Endothelial cell of umbilical vein (primary cell): Measurements from ENCODE around the gene ADCY2. TPM values are rescaled to one million over a fixed set of nuclear protein-coding genes. Genes with fewer than 3 reads are reported as not detected.

Source experiments
- BruUV-seq: library from RNA; stranded (reverse); fragments of 400-500 nt; replicated peaks from 2 replicates; lab custom pipeline; 2021; lab: Mats Ljungman, UMichigan
- CTCF ChIA-PET: fragments of 300-600, 350-600 bp; sonication (Branson Sonifier 250); formaldehyde crosslinking; loops from one replicate; lab custom pipeline; 2021; ENCODE audit warnings: antibody characterized with exemption, inconsistent platforms; lab: Charles Lee
- POLR2A ChIA-PET: fragments of 300-600, 350-600 bp; sonication (Branson Sonifier 250); formaldehyde crosslinking; loops from one replicate; lab custom pipeline; 2021; ENCODE audit warnings: antibody characterized with exemption, inconsistent platforms; lab: Charles Lee
- DNase-seq: peaks from one replicate; pipeline ENCODE4 v3.0.0-alpha.2; 2011; ENCODE audit warnings: low read depth, low spot score
- FAIRE-seq: peaks from 2 replicates; lab custom pipeline; 2011; peaks lifted over from hg19 to GRCh38; lab: Jason Lieb, UNC
- H2AFZ ChIP-seq: 2 replicates; pipeline ENCODE4 v1.6.0; 2012; ENCODE audit warnings: low read depth, low read length, control low read depth, inconsistent platforms
- H3K27ac ChIP-seq: 2 replicates; pipeline ENCODE4 v1.5.1; 2011; ENCODE audit warnings: low read depth, mild to moderate bottlenecking, control low read depth, low read length, moderate library complexity; ENCODE audit not compliant: insufficient read depth
- H3K27me3 ChIP-seq, 2 experiments: 2 replicates each; pipeline versions ENCODE4 v1.6.0 to v1.6.1; 2011; ENCODE audit warnings: low read length in 2 of 2, mixed read lengths in 1 of 2; ENCODE audit not compliant: control insufficient read depth in 2 of 2, insufficient read depth in 2 of 2
- H3K36me3 ChIP-seq, 2 experiments: 2 replicates in 1 of 2; 3 replicates in 1 of 2; pipeline ENCODE4 v1.5.1; 2011; ENCODE audit warnings: low read length in 2 of 2, mild to moderate bottlenecking in 1 of 2, moderate library complexity in 1 of 2; ENCODE audit not compliant: control insufficient read depth in 2 of 2, insufficient read depth in 2 of 2; ENCODE audit errors: extremely low read depth in 1 of 2
- H3K4me1 ChIP-seq: 3 replicates; pipeline ENCODE4 v1.5.1; 2011; ENCODE audit warnings: mild to moderate bottlenecking, low read length; ENCODE audit not compliant: control insufficient read depth, insufficient read depth; ENCODE audit errors: extremely low read depth
- H3K4me2 ChIP-seq: 2 replicates; pipeline ENCODE4 v1.6.1; 2011; ENCODE audit warnings: low read length, control low read depth, mixed read lengths; ENCODE audit not compliant: insufficient read depth
- H3K4me3 ChIP-seq, 3 experiments: fragments of 200-600 bp in 1 of 3; sonication (generic), shearing (Covaris generic) in 1 of 3; replicated peaks in 1 of 3; 2 replicates each; pipeline ENCODE4 v1.5.1; 2011 to 2016; ENCODE audit warnings: control low read depth in 3 of 3, low read length in 3 of 3, mild to moderate bottlenecking in 2 of 3, inconsistent platforms in 1 of 3, low read depth in 1 of 3, moderate library complexity in 1 of 3; ENCODE audit not compliant: insufficient read depth in 1 of 3
- H3K79me2 ChIP-seq: 2 replicates; pipeline ENCODE4 v1.6.0; 2012; ENCODE audit warnings: low read length, inconsistent platforms; ENCODE audit not compliant: control insufficient read depth, insufficient read depth
- H3K9ac ChIP-seq: replicated peaks from 2 replicates; pipeline ENCODE3; 2011; ENCODE audit warnings: low read length, control low read depth; ENCODE audit not compliant: insufficient read depth; ENCODE audit errors: extremely low read depth
- H3K9me1 ChIP-seq: replicated peaks from 3 replicates; pipeline ENCODE4 v1.6.0; 2011; ENCODE audit warnings: mild to moderate bottlenecking, low read length; ENCODE audit not compliant: control insufficient read depth, insufficient read depth; ENCODE audit errors: extremely low read depth
- H3K9me3 ChIP-seq: replicated peaks from 2 replicates; pipeline ENCODE4 v1.5.1; 2012; ENCODE audit warnings: low read length, inconsistent platforms; ENCODE audit not compliant: control insufficient read depth, insufficient read depth
- H4K20me1 ChIP-seq: replicated peaks from 2 replicates; pipeline ENCODE3; 2011; ENCODE audit warnings: mild to moderate bottlenecking, low read length; ENCODE audit not compliant: control insufficient read depth, insufficient read depth; ENCODE audit errors: extremely low read depth
- CTCF ChIP-seq, 2 donors: IDR thresholded peaks; 1 replicate in 1 of 2; 2 replicates in 1 of 2; pipeline ENCODE4 v1.5.1; 2011; ENCODE audit warnings: low read length in 2 of 2, mild to moderate bottlenecking in 2 of 2, moderate library complexity in 2 of 2, control low read depth in 1 of 2, inconsistent platforms in 1 of 2, low read depth in 1 of 2; ENCODE audit not compliant: insufficient read depth in 1 of 2; ENCODE audit errors: extremely low read depth in 1 of 2
- EZH2 ChIP-seq: IDR thresholded peaks from 2 replicates; pipeline ENCODE4 v1.6.1; 2012; ENCODE audit warnings: borderline replicate concordance, low read depth, mild to moderate bottlenecking, moderate library complexity, low read length, inconsistent platforms; ENCODE audit not compliant: severe bottlenecking
- FOS ChIP-seq: IDR thresholded peaks from 2 replicates; pipeline ENCODE4 v1.6.1; 2011; ENCODE audit warnings: mild to moderate bottlenecking, low read length, moderate library complexity, borderline replicate concordance; ENCODE audit not compliant: insufficient read depth
- GATA2 ChIP-seq: IDR thresholded peaks from 2 replicates; pipeline ENCODE4 v1.7.0; 2011; ENCODE audit warnings: low read depth, mild to moderate bottlenecking, moderate library complexity, mixed read lengths, low read length; ENCODE audit not compliant: insufficient read length, insufficient read depth
- JUN ChIP-seq: IDR thresholded peaks from 2 replicates; pipeline ENCODE4 v1.6.1; 2011; ENCODE audit warnings: borderline replicate concordance, low read depth; ENCODE audit not compliant: insufficient read length, insufficient read depth
- MAX ChIP-seq: IDR thresholded peaks from 2 replicates; pipeline ENCODE4 v1.6.1; 2011; ENCODE audit not compliant: insufficient read depth, insufficient read length
- MYC ChIP-seq: IDR thresholded peaks from one replicate; pipeline ENCODE4 v1.6.1; 2011; ENCODE audit warnings: mild to moderate bottlenecking, low read depth, low read length
- POLR2A ChIP-seq: IDR thresholded peaks from 2 replicates; pipeline ENCODE4 v1.6.1; 2012; ENCODE audit warnings: low read depth, mild to moderate bottlenecking, control low read depth, low read length
- POLR2AphosphoS5 ChIP-seq: IDR thresholded peaks from 2 replicates; pipeline ENCODE4 v1.6.1; 2012; ENCODE audit warnings: low read depth, mild to moderate bottlenecking, control low read depth, low read length, moderate library complexity; ENCODE audit not compliant: insufficient read depth
- dilution Hi-C: fragments of 300-500 bp; cut with MboI; formaldehyde crosslinking; loops from one replicate; pipeline ENCODE4 v1.15.0; 2019; ENCODE audit warnings: low sequenced_read_pairs; ENCODE audit not compliant: extremely low pct_ligation_motif_present
- intact Hi-C: fragments of 100-400 bp; cut with micrococcal nuclease; formaldehyde crosslinking; loops from one replicate; pipeline ENCODE4 v1.10.0; 2022
- polyA plus RNA-seq, 4 experiments: library from polyadenylated mRNA; depleted of rRNA in 3 of 4; stranded (reverse) in 3 of 4; unstranded in 1 of 4; fragments of >200 nt; gene quantifications; 2 replicates each; pipeline versions ENCODE4 v1.2.1 to v1.2.3, GENCODE V29; 2011 to 2012; ENCODE audit warnings: missing spikeins in 1 of 4
- total RNA-seq: library from RNA; stranded (reverse); gene quantifications from 2 replicates; pipeline ENCODE4 v1.2.3, GENCODE V29; 2021

Gene ADCY2
- total and polyA plus RNA-seq, 2 donors (not counting 3 experiments of a cell fraction or from before 2014, with no cell fraction given) = under 0.01 TPM; not detected in 1

- CTCF ChIA-PET = interaction anchor here (1.0 to 1.4 kb wide), 2 partner anchors 9 to 77 kb away, joined by 4 read pairs; no protein-coding TSS in a partner anchor
- no peaks in the 10 kb centered on the region for H3K9me1 ChIP-seq
- no peaks in the 10 kb centered on the region for H3K36me3 ChIP-seq
- no peaks in the 10 kb centered on the region for H3K4me1 ChIP-seq
- POLR2A ChIA-PET = no interaction called here
- no peaks in the 10 kb centered on the region for H3K9me3 ChIP-seq
- dilution Hi-C loops = no loop called here
- H3K4me2 ChIP-seq = no peak overlapping the region
- no peak overlapping the region for H2AFZ ChIP-seq
- FAIRE-seq = no peak
- no peak for DNase-seq
- no peak overlapping the region for H3K4me3 ChIP-seq
- no peaks in the 10 kb centered on the region for H3K27me3 ChIP-seq
- no TSS peak for BruUV-seq
- intact Hi-C loops = no loop called here
- no peaks in the 10 kb centered on the region for H4K20me1 ChIP-seq
- H3K79me2 ChIP-seq = no peaks in the 10 kb centered on the region
- H3K27ac ChIP-seq = no peak overlapping the region
- no peak for TF ChIP-seq FOS
- no peak for TF ChIP-seq EZH2
- no peak for TF ChIP-seq CTCF (IDR thresholded peaks at IDR 0.05; ENCODE audit: extremely low read depth in 1 of 2, insufficient read depth in 1 of 2, low read depth in 1 of 2, low read length in 2 of 2)
- TF ChIP-seq POLR2AphosphoS5 = no peak
- no peak for TF ChIP-seq JUN
- no peak for TF ChIP-seq MYC
- TF ChIP-seq GATA2 = no peak
- no peak for TF ChIP-seq MAX
- TF ChIP-seq POLR2A = no peak
- no peak overlapping the region for H3K9ac ChIP-seq
Observed at GRCh38 chr5:7822449-7822848, 426.5 kb downstream of the ADCY2 start.
